ENCODE measurements around the gene GPATCH4. TPM values are rescaled to one million over a fixed set of nuclear protein-coding genes. Genes with fewer than 3 reads are reported as not detected.
"Not testable (repeated sequence)": the region's sequence is repeated elsewhere in the genome, so short reads cannot be mapped to it uniquely, and the experiment has no call there.

The GPATCH4 gene
- total RNA-seq, 1 donor from 2014 or later, result 30.7 TPM

- Mint-ChIP-seq H3K9me3 (no peaks in the 10 kb centered on the region), H3K4me3 (peak overlapping the region; percentile 91), H3K4me1 (ENCODE audit: unreplicated experiment) (peaks cover 4% of the 10 kb centered on the region), H3K27me3 (no peaks in the 10 kb centered on the region), H3K36me3 (peaks cover 5% of the 10 kb centered on the region), H3K27ac (peak overlapping the region; percentile 90)
- no peak for DNase-seq (ENCODE audit: extremely low spot score, unreplicated experiment)
- TF ChIP-seq CTCF (conservative IDR thresholded peaks at IDR 0.05), result no peak
These were observed 10.2 kb downstream of the GPATCH4 start for GRCh38 chr1:156591181-156591431.

- Mint-ChIP-seq H3K27ac (peak overlapping the region; percentile 90), H3K4me1 (ENCODE audit: unreplicated experiment) (peaks cover 4% of the 10 kb centered on the region), H3K9me3 (no peaks in the 10 kb centered on the region)
These were observed 10.7 kb downstream of the GPATCH4 start for GRCh38 chr1:156590326-156591180.

GRCh38 chr1:156589546-156589945 is 11.7 kb downstream of the GPATCH4 start:
- no peak overlapping the region for H3K27ac Mint-ChIP-seq
- H3K27me3 Mint-ChIP-seq, result peaks cover 8% of the 10 kb centered on the region
- TF ChIP-seq CTCF (conservative IDR thresholded peaks at IDR 0.05), result no peak
- no peak overlapping the region for H3K4me3 Mint-ChIP-seq
- H3K4me1 Mint-ChIP-seq (ENCODE audit: unreplicated experiment), result peaks cover 4% of the 10 kb centered on the region
- DNase-seq (ENCODE audit: extremely low spot score, unreplicated experiment), result no peak
- no peaks in the 10 kb centered on the region for H3K9me3 Mint-ChIP-seq
- H3K36me3 Mint-ChIP-seq, result no peaks in the 10 kb centered on the region

More at GRCh38 chr1:156590326-156591180, 10.7 kb downstream of the GPATCH4 start:
- H3K36me3 Mint-ChIP-seq, result peaks cover 5% of the 10 kb centered on the region
- peak overlapping the region; percentile 91 for H3K4me3 Mint-ChIP-seq
- H3K27me3 Mint-ChIP-seq, result peaks cover 2% of the 10 kb centered on the region
- no peak for TF ChIP-seq CTCF (conservative IDR thresholded peaks at IDR 0.05)
- DNase-seq (ENCODE audit: extremely low spot score, unreplicated experiment), result no peak

- not testable (repeated sequence) for H3K27ac Mint-ChIP-seq; H3K36me3 Mint-ChIP-seq; H3K4me3 Mint-ChIP-seq; DNase-seq (ENCODE audit: extremely low spot score, unreplicated experiment); H3K4me1 Mint-ChIP-seq (ENCODE audit: unreplicated experiment); H3K9me3 Mint-ChIP-seq
- peaks cover 11% of the 10 kb centered on the region for H3K27me3 Mint-ChIP-seq
These were observed 13.4 kb downstream of the GPATCH4 start for GRCh38 chr1:156587927-156588326.

GRCh38 chr1:156586892-156587477 is 14.3 kb downstream of the GPATCH4 start:
- no peaks in the 10 kb centered on the region for H3K9me3 Mint-ChIP-seq
- no peak overlapping the region for H3K4me3 Mint-ChIP-seq
- no peak overlapping the region for H3K27ac Mint-ChIP-seq
- H3K27me3 Mint-ChIP-seq, result peaks cover 11% of the 10 kb centered on the region
- DNase-seq (ENCODE audit: extremely low spot score, unreplicated experiment), result no peak
- H3K4me1 Mint-ChIP-seq (ENCODE audit: unreplicated experiment), result peaks cover 8% of the 10 kb centered on the region
- H3K36me3 Mint-ChIP-seq, result no peaks in the 10 kb centered on the region
- no peak for TF ChIP-seq CTCF (conservative IDR thresholded peaks at IDR 0.05)

GRCh38 chr1:156586323-156586722 is 15.0 kb downstream of the GPATCH4 start:
- no peak for DNase-seq (ENCODE audit: extremely low spot score, unreplicated experiment)
- Mint-ChIP-seq H3K4me1 (ENCODE audit: unreplicated experiment) (peaks cover 7% of the 10 kb centered on the region), H3K36me3 (no peaks in the 10 kb centered on the region), H3K27ac (no peak overlapping the region), H3K27me3 (peaks cover 11% of the 10 kb centered on the region), H3K4me3 (no peak overlapping the region), H3K9me3 (no peaks in the 10 kb centered on the region)
- TF ChIP-seq CTCF (conservative IDR thresholded peaks at IDR 0.05), result no peak
